ENCODE data around the gene ATP1A1.

ATP1A1 gene

DNA sequence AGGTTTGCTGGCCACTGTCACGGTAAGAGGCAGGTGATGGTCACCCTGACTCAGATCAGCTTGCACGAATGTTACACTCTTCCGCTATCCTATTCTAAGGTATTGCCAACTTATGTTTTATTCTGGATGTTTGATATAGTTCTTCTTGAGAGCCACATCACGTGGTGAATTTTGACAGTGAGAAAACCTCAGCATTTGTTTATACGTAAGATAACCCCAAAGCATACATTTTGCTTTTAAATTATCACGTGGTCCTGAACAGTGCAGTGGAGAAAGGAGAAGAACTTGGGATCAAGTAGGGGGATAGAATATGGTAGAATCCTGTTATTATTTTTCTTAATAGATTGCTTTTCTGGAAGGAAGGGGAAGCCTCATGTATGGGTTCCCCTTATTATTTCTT, 16.6 kb downstream of the ATP1A1 start:
- Histone ChIP-seq H3K36me3 (ENCODE audit: control insufficient read depth in 2 of 2, insufficient read depth in 1 of 2, low read length in 2 of 2) (peaks cover 47 to 99% of the 10 kb centered on the region in 2 experiments), H3K4me1 (ENCODE audit: control insufficient read depth, insufficient read depth, low read length) (no peaks in the 10 kb centered on the region), H3K27ac (ENCODE audit: extremely low read depth, low read depth, low read length) (no peak overlapping the region), H3K4me3 (ENCODE audit: low read depth, low read length) (no peak overlapping the region), H3K9me3 (ENCODE audit: control insufficient read depth, insufficient read depth, low read depth, low read length) (no peaks in the 10 kb centered on the region)
- TF ChIP-seq, protein P1, sequence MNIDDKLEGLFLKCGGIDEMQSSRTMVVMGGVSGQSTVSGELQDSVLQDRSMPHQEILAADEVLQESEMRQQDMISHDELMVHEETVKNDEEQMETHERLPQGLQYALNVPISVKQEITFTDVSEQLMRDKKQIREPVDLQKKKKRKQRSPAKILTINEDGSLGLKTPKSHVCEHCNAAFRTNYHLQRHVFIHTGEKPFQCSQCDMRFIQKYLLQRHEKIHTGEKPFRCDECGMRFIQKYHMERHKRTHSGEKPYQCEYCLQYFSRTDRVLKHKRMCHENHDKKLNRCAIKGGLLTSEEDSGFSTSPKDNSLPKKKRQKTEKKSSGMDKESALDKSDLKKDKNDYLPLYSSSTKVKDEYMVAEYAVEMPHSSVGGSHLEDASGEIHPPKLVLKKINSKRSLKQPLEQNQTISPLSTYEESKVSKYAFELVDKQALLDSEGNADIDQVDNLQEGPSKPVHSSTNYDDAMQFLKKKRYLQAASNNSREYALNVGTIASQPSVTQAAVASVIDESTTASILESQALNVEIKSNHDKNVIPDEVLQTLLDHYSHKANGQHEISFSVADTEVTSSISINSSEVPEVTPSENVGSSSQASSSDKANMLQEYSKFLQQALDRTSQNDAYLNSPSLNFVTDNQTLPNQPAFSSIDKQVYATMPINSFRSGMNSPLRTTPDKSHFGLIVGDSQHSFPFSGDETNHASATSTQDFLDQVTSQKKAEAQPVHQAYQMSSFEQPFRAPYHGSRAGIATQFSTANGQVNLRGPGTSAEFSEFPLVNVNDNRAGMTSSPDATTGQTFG (tag by site-specific recombination; IDR thresholded peaks at IDR 0.05; ENCODE audit: borderline replicate concordance): no peak
- POLR2A ChIA-PET: no interaction called here
- CTCF ChIA-PET: interaction anchor here (3.3 kb wide), 1 partner anchor 95 kb away, joined by 12 read pairs; no protein-coding TSS in a partner anchor

DNA sequence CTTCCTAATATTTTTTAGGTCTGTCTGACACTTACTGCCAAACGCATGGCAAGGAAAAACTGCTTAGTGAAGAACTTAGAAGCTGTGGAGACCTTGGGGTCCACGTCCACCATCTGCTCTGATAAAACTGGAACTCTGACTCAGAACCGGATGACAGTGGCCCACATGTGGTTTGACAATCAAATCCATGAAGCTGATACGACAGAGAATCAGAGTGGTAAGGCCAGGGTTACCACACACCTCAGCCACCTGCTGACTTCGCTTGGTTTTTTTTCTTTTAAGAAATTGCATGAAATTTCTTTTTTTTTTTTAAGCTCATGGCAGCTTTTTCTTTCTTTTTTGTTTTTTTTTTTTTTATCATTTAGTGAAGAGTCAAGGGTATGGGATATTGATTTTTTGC, 17.2 kb downstream of the ATP1A1 start:
- CTCF ChIA-PET: interaction anchor here (3.3 kb wide), 1 partner anchor 94 kb away, joined by 12 read pairs; no protein-coding TSS in a partner anchor
- no peak overlapping the region for H3K27ac ChIP-seq (ENCODE audit: extremely low read depth, low read depth, low read length)
- no peak for TF ChIP-seq ZNF843 (tag by site-specific recombination; IDR thresholded peaks at IDR 0.05)
- no peak for TF ChIP-seq ZBTB1 (tag by site-specific recombination; IDR thresholded peaks at IDR 0.05)
- TF ChIP-seq ZNF76 (tag by site-specific recombination; IDR thresholded peaks at IDR 0.05; ENCODE audit: borderline replicate concordance, low read depth): no peak
- no peak for TF ChIP-seq ZNF292 (tag by site-specific recombination; IDR thresholded peaks at IDR 0.05; ENCODE audit: borderline replicate concordance, low read depth)
- no peaks in the 10 kb centered on the region for H3K9me3 ChIP-seq (ENCODE audit: control insufficient read depth, insufficient read depth, low read depth, low read length)
- H3K4me3 ChIP-seq (ENCODE audit: low read depth, low read length): no peak overlapping the region
- POLR2A ChIA-PET: no interaction called here
- no peaks in the 10 kb centered on the region for H3K4me1 ChIP-seq (ENCODE audit: control insufficient read depth, insufficient read depth, low read length)
- peaks cover 52 to 99% of the 10 kb centered on the region in 2 experiments for H3K36me3 ChIP-seq (ENCODE audit: control insufficient read depth in 2 of 2, insufficient read depth in 1 of 2, low read length in 2 of 2)

DNA sequence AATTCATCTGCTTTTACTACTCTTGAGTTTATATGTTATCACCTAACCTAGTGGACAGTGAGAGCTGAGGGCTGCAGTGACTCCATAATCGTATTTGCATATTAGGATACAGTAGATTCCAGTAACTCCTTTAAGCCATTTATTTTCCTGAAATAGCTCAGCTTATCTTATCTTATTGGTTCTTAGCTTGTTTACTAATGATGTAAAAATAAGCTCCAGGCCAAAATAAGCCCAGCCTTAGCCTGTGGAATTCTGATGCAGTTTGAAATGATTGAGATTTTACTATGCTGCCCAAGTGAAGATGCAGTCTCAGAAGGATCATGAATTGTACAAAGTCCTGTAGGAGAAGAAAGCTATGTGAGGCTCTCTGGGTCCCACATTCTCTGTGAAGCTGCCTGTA, 18.1 kb downstream of the ATP1A1 start:
- CTCF ChIA-PET: interaction anchor here (3.3 kb wide), 1 partner anchor 93 kb away, joined by 12 read pairs; no protein-coding TSS in a partner anchor
- no peaks in the 10 kb centered on the region for H3K9me3 ChIP-seq (ENCODE audit: control insufficient read depth, insufficient read depth, low read depth, low read length)
- no peaks in the 10 kb centered on the region for H3K4me1 ChIP-seq (ENCODE audit: control insufficient read depth, insufficient read depth, low read length)
- POLR2A ChIA-PET: interaction anchor here (0.6 kb wide), 1 partner anchor 185 kb away, joined by 3 read pairs; no protein-coding TSS in a partner anchor
- H3K27ac ChIP-seq (ENCODE audit: extremely low read depth, low read depth, low read length): no peak overlapping the region
- TF ChIP-seq, protein P2, sequence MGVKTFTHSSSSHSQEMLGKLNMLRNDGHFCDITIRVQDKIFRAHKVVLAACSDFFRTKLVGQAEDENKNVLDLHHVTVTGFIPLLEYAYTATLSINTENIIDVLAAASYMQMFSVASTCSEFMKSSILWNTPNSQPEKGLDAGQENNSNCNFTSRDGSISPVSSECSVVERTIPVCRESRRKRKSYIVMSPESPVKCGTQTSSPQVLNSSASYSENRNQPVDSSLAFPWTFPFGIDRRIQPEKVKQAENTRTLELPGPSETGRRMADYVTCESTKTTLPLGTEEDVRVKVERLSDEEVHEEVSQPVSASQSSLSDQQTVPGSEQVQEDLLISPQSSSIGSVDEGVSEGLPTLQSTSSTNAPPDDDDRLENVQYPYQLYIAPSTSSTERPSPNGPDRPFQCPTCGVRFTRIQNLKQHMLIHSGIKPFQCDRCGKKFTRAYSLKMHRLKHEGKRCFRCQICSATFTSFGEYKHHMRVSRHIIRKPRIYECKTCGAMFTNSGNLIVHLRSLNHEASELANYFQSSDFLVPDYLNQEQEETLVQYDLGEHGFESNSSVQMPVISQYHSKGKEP (tag by site-specific recombination; IDR thresholded peaks at IDR 0.05): no peak
- TF ChIP-seq ZNF837 (tag by site-specific recombination; IDR thresholded peaks at IDR 0.05) (no peak), ZNF623 (tag by site-specific recombination; IDR thresholded peaks at IDR 0.05) (no peak)
- TF ChIP-seq, protein P3, sequence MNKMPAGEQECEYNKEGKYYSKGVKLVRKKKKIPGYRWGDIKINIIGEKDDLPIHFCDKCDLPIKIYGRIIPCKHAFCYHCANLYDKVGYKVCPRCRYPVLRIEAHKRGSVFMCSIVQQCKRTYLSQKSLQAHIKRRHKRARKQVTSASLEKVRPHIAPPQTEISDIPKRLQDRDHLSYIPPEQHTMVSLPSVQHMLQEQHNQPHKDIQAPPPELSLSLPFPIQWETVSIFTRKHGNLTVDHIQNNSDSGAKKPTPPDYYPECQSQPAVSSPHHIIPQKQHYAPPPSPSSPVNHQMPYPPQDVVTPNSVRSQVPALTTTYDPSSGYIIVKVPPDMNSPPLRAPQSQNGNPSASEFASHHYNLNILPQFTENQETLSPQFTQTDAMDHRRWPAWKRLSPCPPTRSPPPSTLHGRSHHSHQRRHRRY (tag by site-specific recombination; IDR thresholded peaks at IDR 0.05): no peak
- no peak overlapping the region for H3K4me3 ChIP-seq (ENCODE audit: low read depth, low read length)
- peaks cover 55 to 100% of the 10 kb centered on the region in 2 experiments for H3K36me3 ChIP-seq (ENCODE audit: control insufficient read depth in 2 of 2, insufficient read depth in 1 of 2, low read length in 2 of 2)

DNA sequence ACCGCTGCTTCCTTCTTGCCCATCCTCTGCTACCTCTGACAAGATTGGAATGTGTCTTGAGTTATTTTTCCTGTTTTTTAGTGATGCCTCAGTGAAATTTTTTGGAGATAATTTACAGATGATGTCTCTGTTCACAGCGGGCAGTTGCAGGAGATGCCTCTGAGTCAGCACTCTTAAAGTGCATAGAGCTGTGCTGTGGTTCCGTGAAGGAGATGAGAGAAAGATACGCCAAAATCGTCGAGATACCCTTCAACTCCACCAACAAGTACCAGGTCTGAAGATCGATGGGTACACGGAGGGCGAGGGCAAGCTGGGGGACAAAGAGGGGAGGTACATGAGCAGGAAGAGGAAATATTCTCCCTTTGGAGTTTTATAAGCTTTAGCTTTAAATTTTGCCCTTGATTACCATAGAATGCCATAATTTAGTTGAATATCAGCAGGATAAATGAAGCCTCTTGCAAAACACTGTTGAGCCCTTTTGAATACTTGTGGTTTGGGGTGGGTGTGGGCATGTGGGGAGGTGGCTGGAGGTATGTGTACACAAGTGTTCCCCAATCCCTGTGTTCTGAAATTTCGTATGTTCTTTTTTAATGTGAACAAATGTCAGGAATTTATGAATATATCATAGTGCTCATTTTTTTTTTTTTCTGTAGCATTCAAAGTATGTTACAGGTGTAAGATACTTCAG, 19.8 kb downstream of the ATP1A1 start:
- no peak overlapping the region for H3K27ac ChIP-seq (ENCODE audit: extremely low read depth, low read depth, low read length)
- POLR2A ChIA-PET: no interaction called here
- no peaks in the 10 kb centered on the region for H3K9me3 ChIP-seq (ENCODE audit: control insufficient read depth, insufficient read depth, low read depth, low read length)
- CTCF ChIA-PET: no interaction called here
- no peak overlapping the region for H3K4me3 ChIP-seq (ENCODE audit: low read depth, low read length)
- H3K36me3 ChIP-seq (ENCODE audit: control insufficient read depth in 2 of 2, insufficient read depth in 1 of 2, low read length in 2 of 2): peaks cover 64 to 100% of the 10 kb centered on the region in 2 experiments
- H3K4me1 ChIP-seq (ENCODE audit: control insufficient read depth, insufficient read depth, low read length): no peaks in the 10 kb centered on the region
- TF ChIP-seq, protein P4, sequence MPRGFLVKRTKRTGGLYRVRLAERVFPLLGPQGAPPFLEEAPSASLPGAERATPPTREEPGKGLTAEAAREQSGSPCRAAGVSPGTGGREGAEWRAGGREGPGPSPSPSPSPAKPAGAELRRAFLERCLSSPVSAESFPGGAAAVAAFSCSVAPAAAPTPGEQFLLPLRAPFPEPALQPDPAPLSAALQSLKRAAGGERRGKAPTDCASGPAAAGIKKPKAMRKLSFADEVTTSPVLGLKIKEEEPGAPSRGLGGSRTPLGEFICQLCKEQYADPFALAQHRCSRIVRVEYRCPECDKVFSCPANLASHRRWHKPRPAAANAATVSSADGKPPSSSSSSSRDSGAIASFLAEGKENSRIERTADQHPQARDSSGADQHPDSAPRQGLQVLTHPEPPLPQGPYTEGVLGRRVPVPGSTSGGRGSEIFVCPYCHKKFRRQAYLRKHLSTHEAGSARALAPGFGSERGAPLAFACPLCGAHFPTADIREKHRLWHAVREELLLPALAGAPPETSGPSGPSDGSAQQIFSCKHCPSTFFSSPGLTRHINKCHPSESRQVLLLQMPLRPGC (tag by site-specific recombination; IDR thresholded peaks at IDR 0.05): no peak
- no peak for TF ChIP-seq ZNF239 (tag by site-specific recombination; IDR thresholded peaks at IDR 0.05)
- TF ChIP-seq, protein P5, sequence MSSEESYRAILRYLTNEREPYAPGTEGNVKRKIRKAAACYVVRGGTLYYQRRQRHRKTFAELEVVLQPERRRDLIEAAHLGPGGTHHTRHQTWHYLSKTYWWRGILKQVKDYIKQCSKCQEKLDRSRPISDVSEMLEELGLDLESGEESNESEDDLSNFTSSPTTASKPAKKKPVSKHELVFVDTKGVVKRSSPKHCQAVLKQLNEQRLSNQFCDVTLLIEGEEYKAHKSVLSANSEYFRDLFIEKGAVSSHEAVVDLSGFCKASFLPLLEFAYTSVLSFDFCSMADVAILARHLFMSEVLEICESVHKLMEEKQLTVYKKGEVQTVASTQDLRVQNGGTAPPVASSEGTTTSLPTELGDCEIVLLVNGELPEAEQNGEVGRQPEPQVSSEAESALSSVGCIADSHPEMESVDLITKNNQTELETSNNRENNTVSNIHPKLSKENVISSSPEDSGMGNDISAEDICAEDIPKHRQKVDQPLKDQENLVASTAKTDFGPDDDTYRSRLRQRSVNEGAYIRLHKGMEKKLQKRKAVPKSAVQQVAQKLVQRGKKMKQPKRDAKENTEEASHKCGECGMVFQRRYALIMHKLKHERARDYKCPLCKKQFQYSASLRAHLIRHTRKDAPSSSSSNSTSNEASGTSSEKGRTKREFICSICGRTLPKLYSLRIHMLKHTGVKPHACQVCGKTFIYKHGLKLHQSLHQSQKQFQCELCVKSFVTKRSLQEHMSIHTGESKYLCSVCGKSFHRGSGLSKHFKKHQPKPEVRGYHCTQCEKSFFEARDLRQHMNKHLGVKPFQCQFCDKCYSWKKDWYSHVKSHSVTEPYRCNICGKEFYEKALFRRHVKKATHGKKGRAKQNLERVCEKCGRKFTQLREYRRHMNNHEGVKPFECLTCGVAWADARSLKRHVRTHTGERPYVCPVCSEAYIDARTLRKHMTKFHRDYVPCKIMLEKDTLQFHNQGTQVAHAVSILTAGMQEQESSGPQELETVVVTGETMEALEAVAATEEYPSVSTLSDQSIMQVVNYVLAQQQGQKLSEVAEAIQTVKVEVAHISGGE (tag by site-specific recombination; conservative IDR thresholded peaks at IDR 0.05; ENCODE audit: low read depth): no peak
